HG03025 (cell line): Measurements from ENCODE around the gene PRDX2.

ENCODE experiments used
- ATAC-seq: cut with Tn5 transposase; IDR thresholded peaks from one replicate; pipeline ENCODE4 v1.9.1; 2021; ENCODE audit warnings: mild to moderate bottlenecking, moderate library complexity; ENCODE audit not compliant: unreplicated experiment, low FRiP score

PRDX2 gene

GRCh38 chr19:12757544-12758274, 43.9 kb downstream of the PRDX2 start:
- no peak for ATAC-seq

GRCh38 chr19:12756150-12756883, 45.3 kb downstream of the PRDX2 start:
- no peak for ATAC-seq

- ATAC-seq = no peak
Measured at GRCh38 chr19:12754465-12755196, 47.0 kb downstream of the PRDX2 start.

- ATAC-seq = no peak
Measured at GRCh38 chr19:12752056-12752781, 49.4 kb downstream of the PRDX2 start.

GRCh38 chr19:12751635-12752034, 50.0 kb downstream of the PRDX2 start, which contains the start of gene BEST2:
Gene BEST2 (plus strand): TSS chr19:12751791. CDS start chr19:12752593, 802 bp downstream.
- no peak for ATAC-seq

GRCh38 chr19:12750851-12751250, 50.7 kb downstream of the PRDX2 start:
- no peak for ATAC-seq

GRCh38 chr19:12749938-12750521, 51.6 kb downstream of the PRDX2 start:
- ATAC-seq = no peak

GRCh38 chr19:12748489-12748888, 53.1 kb downstream of the PRDX2 start:
- no peak for ATAC-seq
